SJSA1 (cell line): ENCODE results near the gene KRTCAP2. TPM values are rescaled to one million over a fixed set of nuclear protein-coding genes. Genes with fewer than 3 reads are reported as not detected.
A peak's percentile ranks its signal among the peaks of the same experiment; 100 is the strongest.

Source experiments
- DNase-seq, 2 experiments: peaks; one replicate each; pipeline ENCODE4 v3.0.0-alpha.2; 2015 to 2020; ENCODE audit warnings: low spot score in 2 of 2, low read depth in 1 of 2
- H3K27ac ChIP-seq: fragments of 250-450 bp; sonication (Bioruptor Pico); 2 replicates; pipeline ENCODE4 v1.5.1; 2020; ENCODE audit warnings: mild to moderate bottlenecking, moderate library complexity
- H3K27me3 ChIP-seq: fragments of 250-450 bp; sonication (Bioruptor Pico); replicated peaks from 2 replicates; pipeline ENCODE4 v1.5.1; 2020; ENCODE audit warnings: mild to moderate bottlenecking, moderate library complexity
- H3K36me3 ChIP-seq: fragments of 250-450 bp; sonication (Bioruptor Pico); 2 replicates; pipeline ENCODE4 v1.5.1; 2020; ENCODE audit warnings: mild to moderate bottlenecking
- H3K4me1 ChIP-seq: fragments of 250-450 bp; sonication (Bioruptor Pico); replicated peaks from 2 replicates; pipeline ENCODE4 v1.6.1; 2021; ENCODE audit warnings: mild to moderate bottlenecking
- H3K4me3 ChIP-seq: fragments of 250-450 bp; sonication (Bioruptor Pico); 2 replicates; pipeline ENCODE4 v1.5.1; 2020; ENCODE audit warnings: mild to moderate bottlenecking
- H3K9me3 ChIP-seq: fragments of 250-450 bp; sonication (Bioruptor Pico); replicated peaks from 2 replicates; pipeline ENCODE4 v1.5.1; 2020; ENCODE audit warnings: mild to moderate bottlenecking
- total RNA-seq: library from RNA; depleted of rRNA; stranded (reverse); fragments of >200 nt; shearing (Covaris generic); gene quantifications from 2 replicates; pipeline ENCODE4 v1.2.3, GENCODE V29; 2014

Gene KRTCAP2
- total RNA-seq, 1 experiment from 2014 or later: 94.8 TPM

DNA sequence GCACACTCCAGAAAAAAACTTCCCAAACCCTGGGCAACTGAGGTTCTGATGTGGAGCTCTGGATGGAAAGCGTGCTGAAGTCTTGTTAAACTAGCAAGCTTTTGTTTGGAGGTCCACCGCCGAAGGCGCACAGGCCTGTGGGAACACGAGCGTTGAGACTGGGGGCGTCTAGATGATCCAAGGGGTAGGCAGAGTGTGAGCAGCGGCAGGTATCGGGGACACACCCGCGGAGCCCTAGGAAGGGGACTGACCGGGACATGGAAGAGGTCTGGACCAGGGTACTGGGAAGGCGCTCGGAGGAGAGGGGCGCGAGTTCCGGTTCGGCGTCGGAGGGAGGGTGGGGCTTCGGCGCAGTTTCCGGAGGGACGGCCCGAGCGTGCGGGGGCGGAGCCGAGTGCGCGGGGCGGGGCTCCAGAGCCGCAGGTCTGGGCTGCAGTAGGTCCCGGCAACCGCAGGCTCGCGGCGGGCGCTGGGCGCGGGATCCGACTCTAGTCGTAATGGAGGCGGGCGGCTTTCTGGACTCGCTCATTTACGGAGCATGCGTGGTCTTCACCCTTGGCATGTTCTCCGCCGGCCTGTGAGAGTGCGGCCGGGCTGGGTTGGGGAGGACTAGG is 37.6 kb downstream of the KRTCAP2 start, which contains the start of gene SLC50A1:
Gene SLC50A1 (plus strand): TSS at position 438 of the 614 bp plus-strand sequence. CDS start 60 bp downstream, at position 498.
- peaks cover 33% of the 10 kb centered on the region for H3K4me1 ChIP-seq

GRCh38 chr1:155134880-155135414 is 38.2 kb downstream of the KRTCAP2 start:
- Histone ChIP-seq H3K4me1 (peaks cover 32% of the 10 kb centered on the region), H3K9me3 (no peaks in the 10 kb centered on the region), H3K27ac (peak overlapping the region; percentile 89), H3K4me3 (peak overlapping the region; percentile 50), H3K36me3 (peaks cover 26% of the 10 kb centered on the region), H3K27me3 (no peaks in the 10 kb centered on the region)
- peak; percentile 82 to 93 for DNase-seq

More for the DNA sequence above, 37.6 kb downstream of the KRTCAP2 start, which contains the start of gene SLC50A1:
- H3K27ac ChIP-seq: peak within 1 kb of the TSS; percentile 89
- H3K36me3 ChIP-seq: peaks cover 30% of the 10 kb centered on the region
- peak; percentile 92 to 96 for DNase-seq
- peak within 1 kb of the TSS; percentile 50 for H3K4me3 ChIP-seq
- H3K27me3 ChIP-seq: no peaks in the 10 kb centered on the region
- no peaks in the 10 kb centered on the region for H3K9me3 ChIP-seq

DNA sequence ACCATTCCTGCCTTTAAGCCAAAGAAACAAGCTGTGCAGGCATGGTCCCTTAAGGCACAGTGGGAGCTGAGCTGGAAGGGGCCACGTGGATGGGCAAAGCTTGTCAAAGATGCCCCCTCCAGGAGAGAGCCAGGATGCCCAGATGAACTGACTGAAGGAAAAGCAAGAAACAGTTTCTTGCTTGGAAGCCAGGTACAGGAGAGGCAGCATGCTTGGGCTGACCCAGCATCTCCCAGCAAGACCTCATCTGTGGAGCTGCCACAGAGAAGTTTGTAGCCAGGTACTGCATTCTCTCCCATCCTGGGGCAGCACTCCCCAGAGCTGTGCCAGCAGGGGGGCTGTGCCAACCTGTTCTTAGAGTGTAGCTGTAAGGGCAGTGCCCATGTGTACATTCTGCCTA is 38.8 kb downstream of the KRTCAP2 start:
- Histone ChIP-seq H3K27ac (no peak overlapping the region; the same call in 1 of the 2 replicates), H3K9me3 (no peaks in the 10 kb centered on the region), H3K4me3 (no peak overlapping the region), H3K4me1 (peaks cover 37% of the 10 kb centered on the region), H3K36me3 (peaks cover 24% of the 10 kb centered on the region), H3K27me3 (no peaks in the 10 kb centered on the region)
- no peak for DNase-seq

DNA sequence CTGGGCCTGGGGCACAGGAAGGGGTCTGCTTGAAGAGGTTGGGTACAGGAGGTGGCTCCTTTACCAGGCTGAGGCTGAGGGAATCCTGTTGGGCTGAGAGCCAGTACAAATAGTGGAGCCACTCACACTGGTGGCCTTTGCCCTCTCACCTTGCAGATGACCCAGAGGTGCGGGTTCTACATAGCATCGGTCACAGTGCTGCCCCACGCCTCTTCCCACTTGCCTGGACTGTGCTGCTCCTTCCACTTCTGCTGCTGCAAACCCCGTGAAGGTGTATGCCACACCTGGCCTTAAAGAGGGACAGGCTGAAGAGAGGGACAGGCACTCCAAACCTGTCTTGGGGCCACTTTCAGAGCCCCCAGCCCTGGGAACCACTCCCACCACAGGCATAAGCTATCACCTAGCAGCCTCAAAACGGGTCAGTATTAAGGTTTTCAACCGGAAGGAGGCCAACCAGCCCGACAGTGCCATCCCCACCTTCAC is 39.3 kb downstream of the KRTCAP2 start:
- Histone ChIP-seq H3K9me3 (no peaks in the 10 kb centered on the region), H3K36me3 (peaks cover 23% of the 10 kb centered on the region), H3K4me1 (peaks cover 37% of the 10 kb centered on the region), H3K4me3 (no peak overlapping the region), H3K27me3 (no peaks in the 10 kb centered on the region), H3K27ac (no peak overlapping the region)
- DNase-seq: no peak

GRCh38 chr1:155131856-155132255 is 41.2 kb downstream of the KRTCAP2 start:
- no peak for DNase-seq
- Histone ChIP-seq H3K27ac (no peak overlapping the region), H3K4me3 (no peak overlapping the region), H3K9me3 (no peaks in the 10 kb centered on the region), H3K4me1 (peaks cover 51% of the 10 kb centered on the region), H3K27me3 (peaks cover 13% of the 10 kb centered on the region), H3K36me3 (peaks cover 6% of the 10 kb centered on the region; the same call in 1 of the 2 replicates)

DNA sequence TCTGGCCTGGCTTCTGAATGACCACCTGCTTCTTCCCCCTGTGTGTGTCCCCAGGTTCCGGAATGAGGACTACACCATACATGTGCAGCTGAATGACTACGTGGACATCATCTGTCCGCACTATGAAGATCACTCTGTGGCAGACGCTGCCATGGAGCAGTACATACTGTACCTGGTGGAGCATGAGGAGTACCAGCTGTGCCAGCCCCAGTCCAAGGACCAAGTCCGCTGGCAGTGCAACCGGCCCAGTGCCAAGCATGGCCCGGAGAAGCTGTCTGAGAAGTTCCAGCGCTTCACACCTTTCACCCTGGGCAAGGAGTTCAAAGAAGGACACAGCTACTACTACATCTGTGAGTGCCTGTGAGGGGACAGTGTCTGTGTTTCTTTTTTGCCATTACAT is 41.8 kb downstream of the KRTCAP2 start:
- Histone ChIP-seq H3K4me1 (peaks cover 51% of the 10 kb centered on the region), H3K27me3 (peaks cover 18% of the 10 kb centered on the region), H3K27ac (no peak overlapping the region), H3K36me3 (0 out of 2 replicates have a peak, but pooled peaks cover 6% of the 10 kb centered on the region), H3K4me3 (no peak overlapping the region), H3K9me3 (no peaks in the 10 kb centered on the region)
- no peak for DNase-seq

DNA sequence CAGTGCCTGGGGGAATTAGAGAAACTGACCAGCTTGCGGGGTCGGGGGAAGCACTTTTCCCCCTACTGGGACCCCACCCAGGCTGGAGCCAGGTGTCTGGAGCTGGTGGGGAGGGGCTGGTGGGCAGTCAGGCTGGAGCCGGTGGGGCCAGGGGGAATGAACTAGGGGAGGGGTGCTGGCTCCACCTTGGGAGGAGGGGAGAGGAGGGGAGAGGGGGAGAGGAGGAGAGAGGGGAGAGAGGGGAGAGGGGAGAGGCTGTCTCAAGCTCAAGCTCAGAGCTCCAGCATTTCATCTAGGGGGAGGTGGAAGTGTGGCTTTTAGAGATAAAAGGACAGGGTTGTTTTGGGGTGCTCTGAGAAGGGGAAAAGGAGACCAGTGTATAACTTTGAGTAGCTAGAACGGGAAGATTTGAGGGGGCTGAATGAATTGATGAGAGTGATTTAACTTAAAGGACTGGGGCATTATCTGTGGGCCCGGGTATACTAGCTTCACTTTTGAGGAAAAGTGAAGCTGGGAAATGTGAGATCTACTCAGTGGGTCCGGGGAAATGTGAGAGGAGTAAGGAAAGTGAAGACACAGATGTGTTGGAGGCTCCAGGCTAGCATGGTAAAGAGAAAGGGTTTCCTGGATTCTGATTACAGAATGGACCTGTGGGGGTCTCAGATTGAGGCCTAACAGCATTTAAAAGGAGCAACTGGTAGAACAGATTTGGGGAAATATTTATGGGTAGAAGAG is 42.7 kb downstream of the KRTCAP2 start:
- Histone ChIP-seq H3K4me1 (peaks cover 57% of the 10 kb centered on the region), H3K27ac (no peak overlapping the region), H3K9me3 (no peaks in the 10 kb centered on the region), H3K27me3 (peaks cover 23% of the 10 kb centered on the region), H3K36me3 (0 out of 2 replicates have a peak, but pooled peaks cover 6% of the 10 kb centered on the region), H3K4me3 (no peak overlapping the region)
- no peak for DNase-seq

DNA sequence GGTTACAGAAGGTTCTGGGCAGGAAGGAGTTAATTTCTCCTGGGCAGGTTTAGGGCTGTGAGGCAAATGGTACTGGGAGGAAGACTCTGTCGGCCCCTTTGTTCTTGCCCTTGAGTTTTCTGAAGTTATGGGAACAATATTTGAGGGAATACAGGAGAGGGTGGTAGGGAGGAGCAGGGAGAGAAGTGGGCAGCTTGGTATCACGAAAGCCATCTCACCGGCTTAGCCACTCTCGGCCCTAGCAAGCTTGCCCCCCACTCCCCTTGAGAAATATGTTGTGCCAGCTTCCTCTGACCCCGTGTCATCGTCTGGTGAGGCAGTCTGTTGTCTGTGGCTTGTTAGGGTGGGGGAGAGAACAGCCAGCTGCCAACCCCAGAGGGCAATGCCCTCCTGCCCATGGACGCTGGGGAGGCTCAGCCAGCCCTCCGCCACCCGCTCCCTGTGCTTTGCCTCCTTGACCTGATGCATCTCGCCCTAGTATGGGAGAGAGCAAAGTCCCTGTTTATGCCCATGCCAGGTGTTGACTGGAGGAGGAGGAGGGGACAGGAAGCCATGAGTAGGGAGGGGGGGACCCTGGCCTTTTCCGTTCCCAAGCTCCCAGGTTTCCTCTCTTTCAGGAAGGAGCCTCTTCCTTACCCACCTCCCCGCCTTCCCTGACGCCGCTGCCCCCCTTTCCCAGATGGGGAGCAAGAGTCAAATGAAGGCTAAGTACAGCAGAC is 44.2 kb downstream of the KRTCAP2 start:
- Histone ChIP-seq H3K4me3 (no peak overlapping the region), H3K36me3 (0 out of 2 replicates have a peak, but pooled peaks cover 2% of the 10 kb centered on the region), H3K27ac (no peak overlapping the region), H3K27me3 (peaks cover 23% of the 10 kb centered on the region), H3K4me1 (peaks cover 60% of the 10 kb centered on the region), H3K9me3 (no peaks in the 10 kb centered on the region)
- DNase-seq: no peak

- Histone ChIP-seq H3K4me1 (peaks cover 65% of the 10 kb centered on the region), H3K27me3 (peaks cover 23% of the 10 kb centered on the region), H3K27ac (no peak overlapping the region), H3K4me3 (peak overlapping the region; percentile 37), H3K36me3 (no peaks in the 10 kb centered on the region), H3K9me3 (no peaks in the 10 kb centered on the region)
- DNase-seq: peak in 1 of 2 experiments; percentile 42
These were observed 44.9 kb downstream of the KRTCAP2 start for GRCh38 chr1:155127967-155128754.

GRCh38 chr1:155127105-155127966 is 45.8 kb downstream of the KRTCAP2 start, which contains the start of gene EFNA1:
Gene EFNA1 (plus strand): TSS chr1:155127876. CDS start chr1:155127978, 102 bp downstream.
- Histone ChIP-seq H3K4me1 (peaks cover 65% of the 10 kb centered on the region), H3K36me3 (no peaks in the 10 kb centered on the region), H3K27me3 (peaks cover 23% of the 10 kb centered on the region), H3K9me3 (no peaks in the 10 kb centered on the region), H3K27ac (no peak within 1 kb of the TSS; the same call in 1 of the 2 replicates), H3K4me3 (peak within 1 kb of the TSS; percentile 37)
- DNase-seq: peak; percentile 80 to 81

GRCh38 chr1:155126556-155127104 is 46.5 kb downstream of the KRTCAP2 start:
- Histone ChIP-seq H3K4me1 (peaks cover 65% of the 10 kb centered on the region), H3K27ac (no peak overlapping the region; the same call in 1 of the 2 replicates), H3K4me3 (peak overlapping the region; percentile 37), H3K9me3 (no peaks in the 10 kb centered on the region), H3K27me3 (peaks cover 23% of the 10 kb centered on the region), H3K36me3 (no peaks in the 10 kb centered on the region)
- DNase-seq: peak in 1 of 2 experiments; percentile 55
